ENCODE measurements around the gene ARF3. TPM values are rescaled to one million over a fixed set of nuclear protein-coding genes. Genes with fewer than 3 reads are reported as not detected.

Gene ARF3
- total RNA-seq, 1 experiment from 2014 or later: 166 TPM

DNA sequence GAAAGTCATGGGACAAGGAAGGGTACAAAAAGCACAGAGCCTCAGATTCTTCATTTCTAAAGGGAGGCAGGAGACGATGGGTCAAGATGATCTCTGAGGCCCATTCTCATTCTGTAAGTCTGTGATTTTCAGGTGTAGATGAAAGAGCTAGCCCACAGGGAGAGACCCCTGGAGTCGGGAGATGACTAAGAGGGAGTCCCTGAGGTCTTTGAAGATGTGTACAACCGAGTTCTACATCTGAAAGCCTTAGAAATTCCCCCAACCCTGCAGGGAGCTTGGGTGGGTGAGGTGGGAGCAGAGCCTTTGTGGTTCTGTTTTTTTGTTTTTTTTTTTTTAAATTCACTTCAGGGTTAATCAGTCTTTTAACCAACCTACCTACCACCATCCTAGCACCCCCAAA lies 11.2 kb upstream of the ARF3 start:
- Histone ChIP-seq H3K9me3 (ENCODE audit: control insufficient read depth in 1 of 2, insufficient read depth in 1 of 2, low read depth in 1 of 2, low read length in 2 of 2) (no peaks in the 10 kb centered on the region), H4K20me1 (ENCODE audit: insufficient read depth) (no peaks in the 10 kb centered on the region), H3K4me3 (replicated peaks in 1 of 2; ENCODE audit: low read depth in 1 of 2, low read length in 2 of 2) (no peak overlapping the region), H3K27ac (ENCODE audit: low read depth, low read length) (no peak overlapping the region), H3K4me2 (ENCODE audit: low read length) (no peak overlapping the region), H3K36me3 (ENCODE audit: control insufficient read depth in 1 of 2, insufficient read depth in 2 of 2, low read length in 2 of 2) (no peaks in the 10 kb centered on the region), H3K4me1 (ENCODE audit: control insufficient read depth in 1 of 2, insufficient read depth in 2 of 2, low read length in 2 of 2) (peaks cover 6 to 20% of the 10 kb centered on the region in 2 experiments; a peak in 3 of 4 replicates), H3K9me2 (ENCODE audit: insufficient read depth) (no peaks in the 10 kb centered on the region), H3K27me3 (ENCODE audit: insufficient read depth, low read length) (no peaks in the 10 kb centered on the region), H3K9ac (ENCODE audit: low read length) (no peak overlapping the region), H2AFZ (ENCODE audit: low read depth, low read length, poor library complexity, severe bottlenecking) (no peak overlapping the region), H3K79me2 (ENCODE audit: insufficient read depth, low read length) (peaks cover 9% of the 10 kb centered on the region; the same call in 1 of the 2 replicates)
- no peak for DNase-seq (ENCODE audit: low read depth, low spot score)
- ChIA-PET POLR2A (interaction anchor here (0.6 kb wide), 1 partner anchor 56 kb away, joined by 3 read pairs; no protein-coding TSS in a partner anchor), RAD21 (ENCODE audit: low non-redundant PET in 1 of 2, low total read pairs in 2 of 2, uncharacterized antibody in 2 of 2, unreplicated experiment in 2 of 2) (no interaction called here), CTCF (interaction anchor here (0.9 kb wide), 1 partner anchor 17 kb away, joined by 4 read pairs; no protein-coding TSS in a partner anchor)
- no TSS peak for BruUV-seq (replicated peaks)
- no peak for TF ChIP-seq CBX3 (IDR thresholded peaks at IDR 0.05; ENCODE audit: low read depth)
- TF ChIP-seq ELF1 (IDR thresholded peaks at IDR 0.05; ENCODE audit: borderline replicate concordance, low read depth): no peak
- TF ChIP-seq JUND (IDR thresholded peaks at IDR 0.05): no peak
- no peak for TF ChIP-seq FOSL1 (IDR thresholded peaks at IDR 0.05; ENCODE audit: low read depth)
- no peak for TF ChIP-seq ZFX (IDR thresholded peaks at IDR 0.05)
- TF ChIP-seq SIN3A (IDR thresholded peaks at IDR 0.05; ENCODE audit: low read depth): no peak
- TF ChIP-seq POLR2A (IDR thresholded peaks at IDR 0.05; ENCODE audit: borderline replicate concordance, extremely low read depth, insufficient read depth, insufficient read length): no peak
- TF ChIP-seq, protein P1, sequence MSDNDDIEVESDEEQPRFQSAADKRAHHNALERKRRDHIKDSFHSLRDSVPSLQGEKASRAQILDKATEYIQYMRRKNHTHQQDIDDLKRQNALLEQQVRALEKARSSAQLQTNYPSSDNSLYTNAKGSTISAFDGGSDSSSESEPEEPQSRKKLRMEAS (IDR thresholded peaks at IDR 0.05): no peak
- no peak for TF ChIP-seq ZNF274 (IDR thresholded peaks at IDR 0.05; ENCODE audit: low read depth, low read length)
- TF ChIP-seq SP1 (IDR thresholded peaks at IDR 0.05; ENCODE audit: low read depth): no peak
- TF ChIP-seq EGR1 (IDR thresholded peaks at IDR 0.05; ENCODE audit: low read depth): no peak
- TF ChIP-seq SRF (IDR thresholded peaks at IDR 0.05; ENCODE audit: low read depth): no peak
- TF ChIP-seq CEBPB (IDR thresholded peaks at IDR 0.05; ENCODE audit: low read depth): no peak
- TF ChIP-seq RAD21 (IDR thresholded peaks at IDR 0.05; ENCODE audit: low read depth): no peak
- TF ChIP-seq, protein P2, sequence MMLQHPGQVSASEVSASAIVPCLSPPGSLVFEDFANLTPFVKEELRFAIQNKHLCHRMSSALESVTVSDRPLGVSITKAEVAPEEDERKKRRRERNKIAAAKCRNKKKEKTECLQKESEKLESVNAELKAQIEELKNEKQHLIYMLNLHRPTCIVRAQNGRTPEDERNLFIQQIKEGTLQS (IDR thresholded peaks at IDR 0.05): no peak
- no peak for TF ChIP-seq TCF7L2 (IDR thresholded peaks at IDR 0.05; ENCODE audit: borderline replicate concordance, extremely low read depth, insufficient read depth, insufficient read length)
- TF ChIP-seq EZH2phosphoT487 (IDR thresholded peaks at IDR 0.05; ENCODE audit: borderline replicate concordance): no peak
- no peak for ATAC-seq
- intact Hi-C loops (cut with micrococcal nuclease): no loop called here

Data from HCT116 (cell line).